Keratinocyte (primary cell): ENCODE measurements around the gene ILKAP. TPM values are rescaled to one million over a fixed set of nuclear protein-coding genes. Genes with fewer than 3 reads are reported as not detected.

Source experiments
- DNase-seq: peaks from one replicate; pipeline ENCODE4 v3.0.0-alpha.2; 2011; ENCODE audit warnings: low read depth, missing footprints, low spot score
- FAIRE-seq: peaks from 2 replicates; lab custom pipeline; 2011; peaks lifted over from hg19 to GRCh38; lab: Jason Lieb, UNC
- H2AFZ ChIP-seq: 2 replicates; pipeline ENCODE4 v1.6.0; 2012; ENCODE audit warnings: low read length, control low read depth, inconsistent platforms; ENCODE audit not compliant: control insufficient read depth
- H3K27ac ChIP-seq: 2 replicates; pipeline ENCODE4 v1.5.1; 2011; ENCODE audit warnings: low read length; ENCODE audit not compliant: control insufficient read depth, insufficient read depth
- H3K27me3 ChIP-seq: 3 replicates; pipeline ENCODE4 v1.6.0; 2011; ENCODE audit warnings: low read length; ENCODE audit not compliant: control insufficient read depth, insufficient read depth; ENCODE audit errors: extremely low read depth
- H3K36me3 ChIP-seq, 2 experiments: 2 replicates in 1 of 2; 3 replicates in 1 of 2; pipeline ENCODE4 v1.5.1; 2011; ENCODE audit warnings: low read length in 2 of 2, mild to moderate bottlenecking in 1 of 2; ENCODE audit not compliant: control insufficient read depth in 2 of 2, insufficient read depth in 2 of 2; ENCODE audit errors: extremely low read depth in 1 of 2
- H3K4me1 ChIP-seq: 3 replicates; pipeline ENCODE4 v1.5.1; 2011; ENCODE audit warnings: low read length; ENCODE audit not compliant: control insufficient read depth, insufficient read depth; ENCODE audit errors: extremely low read depth
- H3K4me2 ChIP-seq: 3 replicates; pipeline ENCODE4 v1.6.0; 2011; ENCODE audit warnings: low read depth, low read length; ENCODE audit not compliant: control insufficient read depth, insufficient read depth; ENCODE audit errors: extremely low read depth
- H3K4me3 ChIP-seq, 3 experiments: fragments of 200-600 bp in 1 of 3; sonication (generic) in 1 of 3; 2 replicates in 2 of 3; 3 replicates in 1 of 3; pipeline ENCODE4 v1.5.1; 2011 to 2016; ENCODE audit warnings: low read length in 3 of 3, mild to moderate bottlenecking in 3 of 3, control low read depth in 2 of 3, inconsistent platforms in 1 of 3, low read depth in 1 of 3, mixed read lengths in 1 of 3, mixed run types in 1 of 3, moderate library complexity in 1 of 3; ENCODE audit not compliant: control insufficient read depth in 2 of 3, insufficient read depth in 2 of 3; ENCODE audit errors: extremely low read depth in 1 of 3
- H3K79me2 ChIP-seq: 2 replicates; pipeline ENCODE4 v1.6.0; 2012; ENCODE audit warnings: low read length; ENCODE audit not compliant: control insufficient read depth, insufficient read depth
- H3K9ac ChIP-seq: 3 replicates; pipeline ENCODE4 v1.6.0; 2011; ENCODE audit warnings: low read length; ENCODE audit not compliant: control insufficient read depth, insufficient read depth; ENCODE audit errors: extremely low read depth
- H3K9me1 ChIP-seq: 3 replicates; pipeline ENCODE4 v1.6.0; 2011; ENCODE audit warnings: low read length; ENCODE audit not compliant: control insufficient read depth, insufficient read depth; ENCODE audit errors: extremely low read depth
- H3K9me3 ChIP-seq: 2 replicates; pipeline ENCODE4 v1.5.1; 2012; ENCODE audit warnings: low read depth, low read length; ENCODE audit not compliant: control insufficient read depth
- H4K20me1 ChIP-seq: 3 replicates; pipeline ENCODE4 v1.6.0; 2011; ENCODE audit warnings: low read length; ENCODE audit not compliant: control insufficient read depth, insufficient read depth; ENCODE audit errors: extremely low read depth
- EZH2 ChIP-seq: IDR thresholded peaks from one replicate; pipeline ENCODE4 v1.6.1; 2012; ENCODE audit warnings: inconsistent platforms, mild to moderate bottlenecking, low read length, moderate library complexity
- dilution Hi-C: fragments of 300-500 bp; cut with MboI; formaldehyde crosslinking; loops from one replicate; pipeline ENCODE4 v1.7.0; 2020; ENCODE audit warnings: low sequenced_read_pairs; ENCODE audit not compliant: extremely low pct_ligation_motif_present
- polyA plus RNA-seq, 5 experiments: library from polyadenylated mRNA; depleted of rRNA in 3 of 5; stranded (reverse) in 3 of 5; stranded (forward) in 1 of 5; unstranded in 1 of 5; fragments of >200 nt; gene quantifications; 1 replicate in 1 of 5; 2 replicates in 3 of 5; 3 replicates in 1 of 5; pipeline versions ENCODE4 v1.2.1 to v1.2.3, GENCODE V29; 2011 to 2012; ENCODE audit warnings: missing spikeins in 2 of 5, low read depth in 1 of 5, low replicate concordance in 1 of 5
- TF ChIP-seq, protein P1 (sequence below), 3 experiments: IDR thresholded peaks in 1 of 3; conservative IDR thresholded peaks in 1 of 3; optimal IDR thresholded peaks in 1 of 3; 2 replicates in 2 of 3; 3 replicates in 1 of 3; pipeline versions ENCODE3 to v1.5.1; 2011; ENCODE audit warnings: low read length in 3 of 3, mild to moderate bottlenecking in 3 of 3, moderate library complexity in 2 of 3, control low read depth in 1 of 3, inconsistent platforms in 1 of 3; ENCODE audit not compliant: insufficient read depth in 2 of 3; ENCODE audit errors: extremely low read depth in 1 of 3

The ILKAP gene
- polyA plus RNA-seq, 1 donor (not counting 4 experiments of a cell fraction or from before 2014, with no cell fraction given) = 39.1 TPM

GRCh38 chr2:238157506-238158017 lies 45.9 kb downstream of the ILKAP start:
- H3K9me1 ChIP-seq = no peaks in the 10 kb centered on the region
- no peak overlapping the region for H3K9ac ChIP-seq
- no peaks in the 10 kb centered on the region for H3K4me1 ChIP-seq
- no peak overlapping the region for H3K4me2 ChIP-seq
- no peak overlapping the region for H3K4me3 ChIP-seq
- no peak overlapping the region for H2AFZ ChIP-seq
- H3K27me3 ChIP-seq = peaks cover 5% of the 10 kb centered on the region
- no peaks in the 10 kb centered on the region for H4K20me1 ChIP-seq
- H3K27ac ChIP-seq = no peak overlapping the region
- no peaks in the 10 kb centered on the region for H3K9me3 ChIP-seq
- no peaks in the 10 kb centered on the region for H3K36me3 ChIP-seq
- no peaks in the 10 kb centered on the region for H3K79me2 ChIP-seq
- FAIRE-seq = no peak
- no peak for DNase-seq
- no peak for TF ChIP-seq EZH2
- dilution Hi-C loops = no loop called here

DNA sequence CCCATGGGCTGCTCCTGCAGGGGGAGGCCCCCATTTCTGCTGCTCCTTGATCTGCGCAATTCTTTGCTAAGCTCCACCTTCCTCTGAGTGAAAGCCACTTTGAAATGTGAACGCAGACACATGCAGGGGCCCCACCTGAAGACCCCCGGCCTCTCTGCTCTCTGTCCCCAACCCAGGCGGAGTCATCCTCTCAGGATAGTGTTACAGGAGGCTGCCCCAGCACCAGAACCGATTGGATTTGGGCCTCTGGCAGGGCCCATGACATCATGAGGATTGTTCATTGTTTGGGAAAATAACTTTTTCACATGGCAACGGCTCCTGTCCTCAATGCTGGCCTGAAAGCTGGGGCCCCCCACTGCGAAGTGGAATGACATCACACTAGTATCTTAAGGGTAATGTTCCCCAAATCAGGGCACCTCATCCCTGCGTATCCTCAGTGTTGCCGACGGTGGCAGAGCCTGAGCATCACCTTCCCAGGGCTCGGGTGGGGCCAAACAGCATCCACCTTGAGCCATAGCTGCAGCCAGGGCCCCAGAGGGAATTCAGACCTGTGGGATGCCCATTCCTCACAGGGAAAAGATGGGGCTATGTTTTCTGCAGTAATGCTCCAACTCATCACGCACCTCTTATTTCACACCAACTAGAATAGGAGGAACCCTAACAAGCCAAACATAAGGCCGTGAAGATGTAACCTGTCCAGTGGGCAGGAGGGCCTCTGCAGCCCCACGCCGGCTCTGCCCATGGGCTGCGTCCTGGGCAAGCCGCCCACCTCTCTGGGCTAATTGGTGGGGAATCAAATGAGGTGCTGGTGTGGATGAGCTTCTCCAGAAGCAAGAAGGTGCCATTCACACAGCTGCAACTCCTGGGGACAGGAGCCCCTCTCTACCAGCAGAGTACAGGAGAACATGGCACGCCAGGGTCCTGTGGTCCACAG lies 47.5 kb downstream of the ILKAP start:
- Histone ChIP-seq H3K79me2 (no peaks in the 10 kb centered on the region), H3K4me2 (no peak overlapping the region), H4K20me1 (no peaks in the 10 kb centered on the region), H3K4me1 (no peaks in the 10 kb centered on the region), H3K9me1 (no peaks in the 10 kb centered on the region), H3K27ac (no peak overlapping the region), H3K27me3 (no peaks in the 10 kb centered on the region), H3K4me3 (no peak overlapping the region), H3K9me3 (no peaks in the 10 kb centered on the region), H3K9ac (no peak overlapping the region), H3K36me3 (no peaks in the 10 kb centered on the region), H2AFZ (no peak overlapping the region)
- FAIRE-seq = no peak
- DNase-seq = no peak
- TF ChIP-seq, protein P1, sequence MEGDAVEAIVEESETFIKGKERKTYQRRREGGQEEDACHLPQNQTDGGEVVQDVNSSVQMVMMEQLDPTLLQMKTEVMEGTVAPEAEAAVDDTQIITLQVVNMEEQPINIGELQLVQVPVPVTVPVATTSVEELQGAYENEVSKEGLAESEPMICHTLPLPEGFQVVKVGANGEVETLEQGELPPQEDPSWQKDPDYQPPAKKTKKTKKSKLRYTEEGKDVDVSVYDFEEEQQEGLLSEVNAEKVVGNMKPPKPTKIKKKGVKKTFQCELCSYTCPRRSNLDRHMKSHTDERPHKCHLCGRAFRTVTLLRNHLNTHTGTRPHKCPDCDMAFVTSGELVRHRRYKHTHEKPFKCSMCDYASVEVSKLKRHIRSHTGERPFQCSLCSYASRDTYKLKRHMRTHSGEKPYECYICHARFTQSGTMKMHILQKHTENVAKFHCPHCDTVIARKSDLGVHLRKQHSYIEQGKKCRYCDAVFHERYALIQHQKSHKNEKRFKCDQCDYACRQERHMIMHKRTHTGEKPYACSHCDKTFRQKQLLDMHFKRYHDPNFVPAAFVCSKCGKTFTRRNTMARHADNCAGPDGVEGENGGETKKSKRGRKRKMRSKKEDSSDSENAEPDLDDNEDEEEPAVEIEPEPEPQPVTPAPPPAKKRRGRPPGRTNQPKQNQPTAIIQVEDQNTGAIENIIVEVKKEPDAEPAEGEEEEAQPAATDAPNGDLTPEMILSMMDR (optimal IDR thresholded peaks at IDR 0.05 in 1 of 3, IDR thresholded peaks at IDR 0.05 in 1 of 3, conservative IDR thresholded peaks at IDR 0.05 in 1 of 3; ENCODE audit: extremely low read depth in 1 of 3, insufficient read depth in 2 of 3, low read length in 3 of 3) = no peak
- no peak for TF ChIP-seq EZH2
- dilution Hi-C loops = no loop called here
